Breast epithelium (tissue), 3 donors: ENCODE results near the gene AHI1.

Experiments
- POLR2AphosphoS5 ChIP-seq, 3 donors: sonication (generic); formaldehyde crosslinking; IDR thresholded peaks; one replicate each; pipeline ENCODE4 v1.6.1; 2017; ENCODE audit warnings: antibody characterized with exemption in 3 of 3
- TF ChIP-seq, protein P1 (sequence below), 3 donors: fragments of 450-650 bp; IDR thresholded peaks; one replicate each; pipeline ENCODE4 v1.5.1; 2016 to 2017; ENCODE audit warnings: antibody characterized with exemption in 3 of 3, mild to moderate bottlenecking in 3 of 3, moderate library complexity in 3 of 3

DNA sequence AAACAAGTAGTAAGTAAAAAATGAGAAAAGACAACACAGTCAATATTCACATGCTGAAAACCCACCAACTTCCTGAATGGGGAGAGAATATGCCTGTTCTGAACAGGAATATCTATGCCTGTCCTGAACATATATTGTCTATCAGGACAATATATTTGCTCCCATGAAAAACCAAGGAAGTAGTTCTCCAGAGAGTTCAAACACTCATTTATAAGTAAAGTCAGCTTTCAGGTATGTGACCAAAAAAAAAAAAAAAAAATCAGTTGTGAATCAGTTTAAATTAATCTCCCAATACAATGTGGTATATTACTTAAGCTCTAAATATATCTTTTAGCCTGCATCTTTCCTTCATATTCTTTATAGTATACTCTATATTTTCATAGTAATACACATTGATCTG lies 197.0 kb downstream of the AHI1 start:
- TF ChIP-seq, protein P1, sequence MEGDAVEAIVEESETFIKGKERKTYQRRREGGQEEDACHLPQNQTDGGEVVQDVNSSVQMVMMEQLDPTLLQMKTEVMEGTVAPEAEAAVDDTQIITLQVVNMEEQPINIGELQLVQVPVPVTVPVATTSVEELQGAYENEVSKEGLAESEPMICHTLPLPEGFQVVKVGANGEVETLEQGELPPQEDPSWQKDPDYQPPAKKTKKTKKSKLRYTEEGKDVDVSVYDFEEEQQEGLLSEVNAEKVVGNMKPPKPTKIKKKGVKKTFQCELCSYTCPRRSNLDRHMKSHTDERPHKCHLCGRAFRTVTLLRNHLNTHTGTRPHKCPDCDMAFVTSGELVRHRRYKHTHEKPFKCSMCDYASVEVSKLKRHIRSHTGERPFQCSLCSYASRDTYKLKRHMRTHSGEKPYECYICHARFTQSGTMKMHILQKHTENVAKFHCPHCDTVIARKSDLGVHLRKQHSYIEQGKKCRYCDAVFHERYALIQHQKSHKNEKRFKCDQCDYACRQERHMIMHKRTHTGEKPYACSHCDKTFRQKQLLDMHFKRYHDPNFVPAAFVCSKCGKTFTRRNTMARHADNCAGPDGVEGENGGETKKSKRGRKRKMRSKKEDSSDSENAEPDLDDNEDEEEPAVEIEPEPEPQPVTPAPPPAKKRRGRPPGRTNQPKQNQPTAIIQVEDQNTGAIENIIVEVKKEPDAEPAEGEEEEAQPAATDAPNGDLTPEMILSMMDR (IDR thresholded peaks at IDR 0.05) = no peak
- no peak for TF ChIP-seq POLR2AphosphoS5 (IDR thresholded peaks at IDR 0.05)
